ENCODE measurements around the gene C5orf24. TPM values are rescaled to one million over a fixed set of nuclear protein-coding genes. Genes with fewer than 3 reads are reported as not detected.

C5orf24 gene
- total RNA-seq, 1 donor from 2014 or later = 52.2 TPM

Other genes starting within 250 kb of the C5orf24 start
- gene SAR1B, start 213.1 kb upstream of the C5orf24 start, total RNA-seq = 81.4 and 81.7 TPM in 2 replicates
- 22.8 and 27.0 TPM in 2 replicates for gene SEC24A, start 197.2 kb upstream of the C5orf24 start, total RNA-seq
- 32.3 and 47.1 TPM in 2 replicates for gene CAMLG, start 107.4 kb upstream of the C5orf24 start, total RNA-seq
- gene DDX46, start 87.2 kb upstream of the C5orf24 start, total RNA-seq = 21.8 and 31.7 TPM in 2 replicates
- 84.0 and 107 TPM in 2 replicates for gene TXNDC15, start 28.4 kb downstream of the C5orf24 start, total RNA-seq
- gene PCBD2, start 59.2 kb downstream of the C5orf24 start, total RNA-seq = 4.8 and 8.6 TPM in 2 replicates
- gene CATSPER3, start 121.9 kb downstream of the C5orf24 start, total RNA-seq = 0.34 TPM in 1 of 2 replicates, not detected in the other
- gene PITX1, start 188.3 kb downstream of the C5orf24 start, total RNA-seq = 0.51 TPM in 1 of 2 replicates, not detected in the other